AG04450 (cell line): ENCODE measurements around the gene ULK4. TPM values are rescaled to one million over a fixed set of nuclear protein-coding genes. Genes with fewer than 3 reads are reported as not detected.
"Not testable (repeated sequence)": the region's sequence is repeated elsewhere in the genome, so short reads cannot be mapped to it uniquely, and the experiment has no call there.

Experiments
- CTCF ChIA-PET: fragments of 300-600, 350-600 bp; formaldehyde crosslinking; extraction: SDS; loops from one replicate; lab custom pipeline; 2022; ENCODE audit warnings: antibody characterized with exemption, inconsistent platforms; lab: Charles Lee
- POLR2A ChIA-PET: fragments of 350-600 bp; formaldehyde crosslinking; extraction: SDS; loops from one replicate; lab custom pipeline; 2021; ENCODE audit warnings: antibody characterized with exemption, inconsistent platforms; lab: Yijun Ruan, JAX
- DNase-seq: peaks from one replicate; pipeline ENCODE4 v3.0.0-alpha.2; 2011; ENCODE audit warnings: low read depth, low spot score
- H3K27ac ChIP-seq: one replicate; pipeline ENCODE4 v1.5.1; 2012; ENCODE audit warnings: low read depth, low read length, control low read depth
- H3K27me3 ChIP-seq: one replicate; pipeline ENCODE4 v1.6.0; 2012; ENCODE audit warnings: low read length; ENCODE audit not compliant: control insufficient read depth, insufficient read depth
- H3K4me3 ChIP-seq: 2 replicates; pipeline ENCODE4 v1.5.1; 2011; ENCODE audit warnings: mild to moderate bottlenecking, low read depth, low read length, control low read depth
- H3K9me3 ChIP-seq: 2 replicates; pipeline ENCODE4 v1.5.1; 2012; ENCODE audit warnings: low read length; ENCODE audit not compliant: control insufficient read depth, insufficient read depth
- CTCF ChIP-seq: IDR thresholded peaks from 2 replicates; pipeline ENCODE4 v1.5.1; 2011; ENCODE audit warnings: low read depth, low read length, control low read depth, inconsistent platforms
- polyA plus RNA-seq: library from polyadenylated mRNA; depleted of rRNA; stranded (reverse); fragments of >200 nt; gene quantifications from 2 replicates; pipeline ENCODE4 v1.2.3, GENCODE V29; 2011

ULK4 gene
- polyA plus RNA-seq, 1 experiment: 3.7 TPM

- POLR2A ChIA-PET: no interaction called here
- no peak for DNase-seq
- no peak for TF ChIP-seq CTCF
- CTCF ChIA-PET: interaction anchor here (0.6 kb wide), 1 partner anchor 1226 kb away, joined by 3 read pairs; no protein-coding TSS in a partner anchor
- Histone ChIP-seq H3K27ac (no peak overlapping the region), H3K9me3 (no peaks in the 10 kb centered on the region), H3K4me3 (no peak overlapping the region), H3K27me3 (peaks cover 2% of the 10 kb centered on the region)
Observed at GRCh38 chr3:41417574-41417973, 544.3 kb downstream of the ULK4 start.

- ChIA-PET CTCF (no interaction called here), POLR2A (no interaction called here)
Observed at GRCh38 chr3:41411065-41411464, 550.8 kb downstream of the ULK4 start.

GRCh38 chr3:41405466-41405865, 556.4 kb downstream of the ULK4 start:
- H3K4me3 ChIP-seq: no peak overlapping the region
- no peaks in the 10 kb centered on the region for H3K27me3 ChIP-seq
- DNase-seq: no peak
- no peak for TF ChIP-seq CTCF
- ChIA-PET CTCF (no interaction called here), POLR2A (no interaction called here)
- H3K27ac ChIP-seq: no peak overlapping the region
- H3K9me3 ChIP-seq: no peaks in the 10 kb centered on the region

More at GRCh38 chr3:41411065-41411464, 550.8 kb downstream of the ULK4 start:
- no peak for DNase-seq
- no peak for TF ChIP-seq CTCF
- no peak overlapping the region for H3K27ac ChIP-seq
- H3K27me3 ChIP-seq: peaks cover 2% of the 10 kb centered on the region
- H3K9me3 ChIP-seq: no peaks in the 10 kb centered on the region
- no peak overlapping the region for H3K4me3 ChIP-seq

- TF ChIP-seq CTCF: no peak
- no peaks in the 10 kb centered on the region for H3K27me3 ChIP-seq
- H3K9me3 ChIP-seq: no peaks in the 10 kb centered on the region
- H3K27ac ChIP-seq: no peak overlapping the region
- DNase-seq: no peak
- H3K4me3 ChIP-seq: no peak overlapping the region
- ChIA-PET CTCF (interaction anchor here (1.2 kb wide), 1 partner anchor 1096 kb away, joined by 3 read pairs; no protein-coding TSS in a partner anchor), POLR2A (no interaction called here)
Observed at GRCh38 chr3:41404582-41404981, 557.3 kb downstream of the ULK4 start.

- Histone ChIP-seq H3K4me3 (no peak overlapping the region), H3K27ac (no peak overlapping the region), H3K27me3 (no peaks in the 10 kb centered on the region), H3K9me3 (no peaks in the 10 kb centered on the region)
- DNase-seq: no peak
- ChIA-PET CTCF (no interaction called here), POLR2A (no interaction called here)
- no peak for TF ChIP-seq CTCF
Observed at GRCh38 chr3:41394896-41395295, 567.0 kb downstream of the ULK4 start.

GRCh38 chr3:41370765-41371535, 591.0 kb downstream of the ULK4 start:
- POLR2A ChIA-PET, H3K4me3 ChIP-seq, H3K27ac ChIP-seq, H3K27me3 ChIP-seq, DNase-seq, H3K9me3 ChIP-seq, CTCF ChIA-PET: not testable (repeated sequence)
